HG03066 (cell line): Measurements from ENCODE around the gene HEBP1.

ENCODE experiments used
- ATAC-seq: cut with Tn5 transposase; IDR thresholded peaks from one replicate; pipeline ENCODE4 v1.9.1; 2021; ENCODE audit warnings: low read depth; ENCODE audit not compliant: unreplicated experiment

The HEBP1 gene

GRCh38 chr12:12992418-12993130, 7.5 kb downstream of the HEBP1 start:
- ATAC-seq, result no peak

- no peak for ATAC-seq
These were observed 9.2 kb downstream of the HEBP1 start for GRCh38 chr12:12990700-12991468.

- ATAC-seq, result no peak
These were observed 12.6 kb downstream of the HEBP1 start for GRCh38 chr12:12987421-12987820.

GRCh38 chr12:12986775-12987331, 13.2 kb downstream of the HEBP1 start:
- ATAC-seq, result no peak

- no peak for ATAC-seq
These were observed 14.2 kb downstream of the HEBP1 start for GRCh38 chr12:12985817-12986408.

GRCh38 chr12:12984149-12984548, 15.9 kb downstream of the HEBP1 start:
- no peak for ATAC-seq

GRCh38 chr12:12983420-12984035, 16.5 kb downstream of the HEBP1 start:
- ATAC-seq, result no peak

GRCh38 chr12:12982331-12982730, 17.7 kb downstream of the HEBP1 start:
- no peak for ATAC-seq

- no peak for ATAC-seq
These were observed 20.3 kb downstream of the HEBP1 start for GRCh38 chr12:12979731-12980259.

GRCh38 chr12:12979126-12979525, 20.9 kb downstream of the HEBP1 start:
- ATAC-seq, result no peak

- no peak for ATAC-seq
These were observed 22.8 kb downstream of the HEBP1 start for GRCh38 chr12:12977231-12977630.

- no peak for ATAC-seq
These were observed 23.7 kb downstream of the HEBP1 start for GRCh38 chr12:12976366-12976765.

GRCh38 chr12:12975322-12976077, 24.6 kb downstream of the HEBP1 start:
- no peak for ATAC-seq

- ATAC-seq, result no peak
These were observed 25.9 kb downstream of the HEBP1 start for GRCh38 chr12:12974211-12974610.

GRCh38 chr12:12973019-12973418, 27.0 kb downstream of the HEBP1 start:
- ATAC-seq, result no peak

GRCh38 chr12:12965836-12966235, 34.2 kb downstream of the HEBP1 start:
- no peak for ATAC-seq

- ATAC-seq, result no peak
These were observed 35.8 kb downstream of the HEBP1 start for GRCh38 chr12:12964255-12964654.

GRCh38 chr12:12960639-12961209, 39.3 kb downstream of the HEBP1 start:
- ATAC-seq, result no peak

GRCh38 chr12:12958886-12959285, 41.2 kb downstream of the HEBP1 start:
- no peak for ATAC-seq
